Natural killer cell (primary cell): ENCODE data around the gene MYDGF. TPM values are rescaled to one million over a fixed set of nuclear protein-coding genes. Genes with fewer than 3 reads are reported as not detected.

Experiments
- ATAC-seq, 3 donors: fragments of 150-1000 bp in 2 of 3; fragments of 200-7000 bp in 1 of 3; cut with Tn5 transposase; 1 replicate in 1 of 3; 2 replicates in 2 of 3; pipeline ENCODE4 v1.10.0; 2021; ENCODE audit warnings: mild to moderate bottlenecking in 2 of 3, moderate library complexity in 2 of 3
- DNase-seq, 2 donors: peaks; one replicate each; pipeline versions ENCODE4 v3.0.0 to v3.0.0-alpha.2; 2013 to 2021; ENCODE audit warnings: mixed read lengths in 1 of 2
- H3K27ac ChIP-seq: one replicate; pipeline ENCODE4 v1.5.1; 2013; ENCODE audit warnings: mild to moderate bottlenecking, low read length
- H3K27me3 ChIP-seq: one replicate; pipeline ENCODE4 v1.6.1; 2013; ENCODE audit warnings: low read length; ENCODE audit not compliant: control insufficient read depth, insufficient read depth
- H3K36me3 ChIP-seq: one replicate; pipeline ENCODE4 v1.6.1; 2013; ENCODE audit warnings: low read length; ENCODE audit not compliant: control insufficient read depth, insufficient read depth
- H3K4me1 ChIP-seq: one replicate; pipeline ENCODE4 v1.6.1; 2013; ENCODE audit warnings: low read length; ENCODE audit not compliant: control insufficient read depth, insufficient read depth
- H3K4me3 ChIP-seq: one replicate; pipeline ENCODE4 v1.5.1; 2013; ENCODE audit warnings: low read length
- H3K9me3 ChIP-seq: one replicate; pipeline ENCODE4 v1.6.1; 2013; ENCODE audit warnings: low read length; ENCODE audit not compliant: control insufficient read depth, insufficient read depth
- H3K27ac Mint-ChIP-seq, 2 donors: one replicate each; pipeline ENCODE4 v1.8.0; 2022; ENCODE audit warnings: mild to moderate bottlenecking in 2 of 2, mixed read lengths in 2 of 2, moderate library complexity in 1 of 2
- H3K27me3 Mint-ChIP-seq, 2 donors: one replicate each; pipeline ENCODE4 v1.8.0; 2022; ENCODE audit warnings: low read depth in 2 of 2, mixed read lengths in 2 of 2
- H3K36me3 Mint-ChIP-seq: one replicate; pipeline ENCODE4 v1.8.0; 2022; ENCODE audit warnings: mixed read lengths
- H3K4me1 Mint-ChIP-seq, 2 donors: one replicate each; pipeline ENCODE4 v1.8.0; 2022; ENCODE audit warnings: mixed read lengths in 2 of 2
- H3K4me3 Mint-ChIP-seq: one replicate; pipeline ENCODE4 v1.8.0; 2022; ENCODE audit warnings: mild to moderate bottlenecking, moderate library complexity, mixed read lengths
- H3K9me3 Mint-ChIP-seq, 2 donors: one replicate each; pipeline ENCODE4 v1.8.0; 2022; ENCODE audit warnings: mixed read lengths in 2 of 2
- WGBS: methylation state at CpG from one replicate; pipeline ENCODE4 v1.1.7; 2013; ENCODE audit warnings: missing lambda C conversion rate; ENCODE audit not compliant: insufficient coverage; 5-methylcytosine and 5-hydroxymethylcytosine counted together
- intact Hi-C: fragments of 100-400 bp; cut with micrococcal nuclease; formaldehyde crosslinking; loops from one replicate; pipeline ENCODE4 v1.14.2; 2022
- total RNA-seq, 4 donors: library from RNA; stranded (reverse); fragments of 120-200 nt in 1 of 4; gene quantifications; one replicate each; pipeline versions ENCODE4 v1.2.3 to v1.2.4, GENCODE V29; 2013 to 2022
- TF ChIP-seq, protein P1 (sequence below): fragments of 200-600 bp; IDR thresholded peaks from one replicate; pipeline ENCODE4 v1.8.0; 2022; ENCODE audit warnings: antibody characterized with exemption

MYDGF gene
- total RNA-seq, 3 donors from 2014 or later (not counting 1 experiment from before 2014, with no cell fraction given): 36.9 to 41.8 (median 37.2) TPM

DNA sequence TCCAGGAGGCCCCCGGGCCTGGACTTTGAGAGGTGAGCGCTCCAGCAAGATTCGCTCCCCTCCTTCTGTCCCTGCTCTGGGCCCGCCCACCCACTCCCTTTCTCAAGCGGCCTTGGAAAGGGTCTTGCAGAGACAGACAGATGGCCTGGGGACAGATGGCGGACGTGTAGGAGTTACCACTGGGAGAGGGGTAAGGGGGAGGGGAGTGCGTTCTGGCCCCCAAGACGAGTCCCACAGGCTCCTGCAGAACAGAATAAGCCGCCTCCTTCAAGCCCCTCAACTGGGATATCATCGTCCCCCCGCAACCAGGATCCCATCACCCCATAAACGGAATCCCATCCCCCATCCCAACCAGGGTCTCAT, 34.4 kb downstream of the MYDGF start:
- Histone ChIP-seq H3K27me3 (no peaks in the 10 kb centered on the region), H3K27ac (no peak overlapping the region), H3K36me3 (no peaks in the 10 kb centered on the region), H3K9me3 (no peaks in the 10 kb centered on the region), H3K4me3 (peak overlapping the region; percentile 46), H3K4me1 (peaks cover 43% of the 10 kb centered on the region)
- ATAC-seq (no peak), DNase-seq (no peak)
- Mint-ChIP-seq H3K27ac (no peak overlapping the region), H3K27me3 (no peaks in the 10 kb centered on the region), H3K9me3 (no peaks in the 10 kb centered on the region), H3K4me1 (peaks cover 17 to 36% of the 10 kb centered on the region in 2 donors), H3K4me3 (peak overlapping the region; percentile 59), H3K36me3 (no peaks in the 10 kb centered on the region)
- TF ChIP-seq, protein P1, sequence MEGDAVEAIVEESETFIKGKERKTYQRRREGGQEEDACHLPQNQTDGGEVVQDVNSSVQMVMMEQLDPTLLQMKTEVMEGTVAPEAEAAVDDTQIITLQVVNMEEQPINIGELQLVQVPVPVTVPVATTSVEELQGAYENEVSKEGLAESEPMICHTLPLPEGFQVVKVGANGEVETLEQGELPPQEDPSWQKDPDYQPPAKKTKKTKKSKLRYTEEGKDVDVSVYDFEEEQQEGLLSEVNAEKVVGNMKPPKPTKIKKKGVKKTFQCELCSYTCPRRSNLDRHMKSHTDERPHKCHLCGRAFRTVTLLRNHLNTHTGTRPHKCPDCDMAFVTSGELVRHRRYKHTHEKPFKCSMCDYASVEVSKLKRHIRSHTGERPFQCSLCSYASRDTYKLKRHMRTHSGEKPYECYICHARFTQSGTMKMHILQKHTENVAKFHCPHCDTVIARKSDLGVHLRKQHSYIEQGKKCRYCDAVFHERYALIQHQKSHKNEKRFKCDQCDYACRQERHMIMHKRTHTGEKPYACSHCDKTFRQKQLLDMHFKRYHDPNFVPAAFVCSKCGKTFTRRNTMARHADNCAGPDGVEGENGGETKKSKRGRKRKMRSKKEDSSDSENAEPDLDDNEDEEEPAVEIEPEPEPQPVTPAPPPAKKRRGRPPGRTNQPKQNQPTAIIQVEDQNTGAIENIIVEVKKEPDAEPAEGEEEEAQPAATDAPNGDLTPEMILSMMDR: no peak
- intact Hi-C loops: loop anchor here (1.0 to 5.0 kb wide), 3 partner anchors 38 to 70 kb away; no protein-coding TSS in a partner anchor
- WGBS: 53% methylated on average over 12 of the region's 13 CpGs

DNA sequence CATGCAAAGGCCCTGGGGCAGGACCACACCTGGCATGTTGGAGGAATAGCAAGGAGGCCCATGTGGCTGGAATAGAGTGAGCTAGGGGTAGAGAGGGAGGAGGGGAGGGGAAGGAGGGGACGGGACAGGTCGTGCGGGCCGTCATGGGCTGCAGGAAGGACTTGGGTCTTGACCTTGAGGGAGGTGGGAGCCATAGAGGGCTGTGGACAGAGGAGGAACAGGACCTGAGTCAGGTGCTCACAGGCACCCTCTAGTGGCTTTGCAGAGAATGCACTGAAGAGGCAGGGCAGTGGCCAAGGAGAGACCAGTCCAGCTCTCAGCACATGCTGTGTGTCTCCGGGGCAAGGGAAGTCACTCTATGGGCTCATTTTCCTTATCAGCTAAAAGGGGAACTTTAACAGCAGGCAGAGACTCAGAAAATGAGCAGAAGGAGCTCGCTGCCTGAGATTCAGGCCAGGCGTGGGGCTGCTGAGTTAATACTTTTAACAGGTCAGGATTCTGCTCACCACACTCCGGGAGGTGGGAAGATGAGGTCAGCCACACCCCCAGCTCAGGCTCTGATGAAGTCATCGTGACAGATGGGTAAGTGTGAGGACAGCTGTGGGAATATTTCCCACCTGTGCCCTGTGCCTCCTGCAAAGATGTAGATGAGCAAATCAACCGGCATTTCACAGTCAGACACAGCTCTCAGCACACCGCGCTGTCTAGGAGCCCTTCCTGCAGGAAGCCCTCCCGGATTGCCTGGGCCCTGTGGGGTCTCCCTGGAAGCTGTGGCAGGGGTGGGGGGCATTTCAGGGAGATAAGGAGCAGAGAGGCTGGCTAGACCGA, 36.8 kb downstream of the MYDGF start:
- TF ChIP-seq, protein P1: peak; percentile 73
- peak; percentile 71 to 88 (median 75) for ATAC-seq
- Histone ChIP-seq H3K4me1 (peaks cover 24% of the 10 kb centered on the region), H3K27me3 (no peaks in the 10 kb centered on the region), H3K9me3 (no peaks in the 10 kb centered on the region), H3K36me3 (no peaks in the 10 kb centered on the region), H3K4me3 (no peak overlapping the region), H3K27ac (no peak overlapping the region)
- peaks cover 8 to 23% of the 10 kb centered on the region in 2 donors for H3K4me1 Mint-ChIP-seq
- H3K27me3 Mint-ChIP-seq: peaks cover 0 to 2% of the 10 kb centered on the region in 2 donors
- 44% methylated on average over 14 of the region's 14 CpGs for WGBS
- intact Hi-C loops: no loop called here
- H3K9me3 Mint-ChIP-seq: no peaks in the 10 kb centered on the region
- no peaks in the 10 kb centered on the region for H3K36me3 Mint-ChIP-seq
- peak overlapping the region; percentile 56 to 66 for H3K27ac Mint-ChIP-seq
- peak in 1 of 2 donors; percentile 72 for DNase-seq
- H3K4me3 Mint-ChIP-seq: peak overlapping the region; percentile 75

DNA sequence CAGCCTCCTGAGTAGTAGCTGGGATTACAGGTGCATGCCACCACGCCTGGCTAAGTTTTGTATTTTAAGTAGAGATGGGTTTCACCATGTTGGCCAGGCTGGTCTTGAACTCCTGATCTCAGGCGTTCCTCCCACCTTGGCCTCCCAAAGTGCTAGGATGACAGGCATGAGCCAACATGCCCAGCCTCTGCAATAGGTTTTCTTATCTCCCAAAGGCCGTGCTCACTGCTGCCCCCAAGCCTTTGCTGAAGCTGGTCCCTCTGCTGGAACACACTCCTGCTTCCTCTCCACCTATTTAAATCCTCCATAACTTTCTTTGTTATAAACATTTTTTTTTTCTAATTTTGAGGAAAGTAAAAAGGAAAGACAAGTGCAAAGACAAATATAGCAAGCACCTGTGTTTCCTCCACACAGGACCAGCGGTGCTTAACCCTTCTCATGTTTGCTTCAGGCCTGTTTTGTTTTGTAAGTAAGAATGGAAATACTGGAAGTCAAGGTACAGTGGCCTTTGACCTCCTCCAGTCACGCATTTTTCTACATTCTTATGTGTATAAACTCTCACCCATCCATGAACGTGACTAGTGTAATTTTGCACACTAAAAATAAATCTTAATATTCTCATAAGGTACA, 45.3 kb downstream of the MYDGF start:
- Histone ChIP-seq H3K27me3 (no peaks in the 10 kb centered on the region), H3K36me3 (no peaks in the 10 kb centered on the region), H3K4me1 (no peaks in the 10 kb centered on the region), H3K27ac (no peak overlapping the region), H3K4me3 (no peak overlapping the region), H3K9me3 (no peaks in the 10 kb centered on the region)
- Mint-ChIP-seq H3K27me3 (peaks cover 0 to 12% of the 10 kb centered on the region in 2 donors), H3K36me3 (no peaks in the 10 kb centered on the region), H3K27ac (no peak overlapping the region), H3K4me1 (no peaks in the 10 kb centered on the region), H3K9me3 (no peaks in the 10 kb centered on the region), H3K4me3 (no peak overlapping the region)
- DNase-seq: no peak
- WGBS: 58% methylated on average over 6 of the region's 6 CpGs
- TF ChIP-seq, protein P1: no peak
- intact Hi-C loops: no loop called here
- no peak for ATAC-seq
